Measurements from ENCODE around the gene RTP3.

GRCh38 chr3:46541835-46542234 lies 44.1 kb downstream of the RTP3 start:
- TF ChIP-seq POLR2A (IDR thresholded peaks at IDR 0.05): no peak
- no peak for TF ChIP-seq CTCF (IDR thresholded peaks at IDR 0.05 in 8 of 11, conservative IDR thresholded peaks at IDR 0.05 in 3 of 11)

Data from spleen (tissue), 7 donors.